NCI-H1930 (cell line): ENCODE measurements around the gene SLC35G1.

Experiments used
- DNase-seq, 2 experiments: peaks; one replicate each; lab custom pipeline; 2025; lab: John Stamatoyannopoulos, UW

The SLC35G1 gene

GRCh38 chr10:93876381-93876780 lies 17.4 kb upstream of the SLC35G1 start:
- DNase-seq: no peak

GRCh38 chr10:93879273-93879672 lies 14.5 kb upstream of the SLC35G1 start:
- no peak for DNase-seq

- no peak for DNase-seq
Observed at GRCh38 chr10:93894516-93895378, 969 bp downstream of the SLC35G1 start.

- DNase-seq: no peak
Observed at GRCh38 chr10:93897070-93897780, 3.4 kb downstream of the SLC35G1 start.

- no peak for DNase-seq
Observed at GRCh38 chr10:93899109-93899508, 5.3 kb downstream of the SLC35G1 start.

GRCh38 chr10:93903051-93903450 lies 9.3 kb downstream of the SLC35G1 start:
- no peak for DNase-seq

- DNase-seq: no peak
Observed at GRCh38 chr10:93904901-93905300, 11.1 kb downstream of the SLC35G1 start.

- no peak for DNase-seq
Observed at GRCh38 chr10:93907059-93907458, 13.3 kb downstream of the SLC35G1 start.

- DNase-seq: no peak
Observed at GRCh38 chr10:93911866-93912265, 18.1 kb downstream of the SLC35G1 start.

- DNase-seq: no peak
Observed at GRCh38 chr10:93912444-93912843, 18.7 kb downstream of the SLC35G1 start.

- DNase-seq: no peak
Observed at GRCh38 chr10:93913706-93914105, 19.9 kb downstream of the SLC35G1 start.

GRCh38 chr10:93915598-93915997 lies 21.8 kb downstream of the SLC35G1 start:
- no peak for DNase-seq

- DNase-seq: peak in 1 of 2 experiments; percentile 2
Observed at GRCh38 chr10:93916257-93917063, 22.7 kb downstream of the SLC35G1 start.

GRCh38 chr10:93917064-93917391 lies 23.2 kb downstream of the SLC35G1 start:
- no peak for DNase-seq

- no peak for DNase-seq
Observed at GRCh38 chr10:93917821-93918220, 24.0 kb downstream of the SLC35G1 start.

- no peak for DNase-seq
Observed at GRCh38 chr10:93921338-93921737, 27.6 kb downstream of the SLC35G1 start.

GRCh38 chr10:93926613-93927012 lies 32.8 kb downstream of the SLC35G1 start:
- DNase-seq: no peak

- DNase-seq: no peak
Observed at GRCh38 chr10:93938140-93938539, 44.4 kb downstream of the SLC35G1 start.

- no peak for DNase-seq
Observed at GRCh38 chr10:93940881-93941280, 47.1 kb downstream of the SLC35G1 start.

- DNase-seq: no peak
Observed at GRCh38 chr10:93941606-93942005, 47.8 kb downstream of the SLC35G1 start.

GRCh38 chr10:93945819-93946218 lies 52.0 kb downstream of the SLC35G1 start:
- DNase-seq: no peak

GRCh38 chr10:93947055-93947454 lies 53.3 kb downstream of the SLC35G1 start:
- no peak for DNase-seq

GRCh38 chr10:93947524-93947923 lies 53.7 kb downstream of the SLC35G1 start:
- DNase-seq: no peak
